GM21717 (cell line): ENCODE results near the gene INPP5E.

Source experiments
- ATAC-seq: cut with Tn5 transposase; IDR thresholded peaks from one replicate; pipeline ENCODE4 v1.9.1; 2021; ENCODE audit warnings: mild to moderate bottlenecking, moderate library complexity; ENCODE audit not compliant: unreplicated experiment

INPP5E gene

GRCh38 chr9:136448655-136449054 lies 9.0 kb upstream of the INPP5E start:
- ATAC-seq: no peak

GRCh38 chr9:136447173-136447778 lies 7.6 kb upstream of the INPP5E start:
- no peak for ATAC-seq

GRCh38 chr9:136445799-136446198 lies 6.2 kb upstream of the INPP5E start:
- ATAC-seq: no peak

DNA sequence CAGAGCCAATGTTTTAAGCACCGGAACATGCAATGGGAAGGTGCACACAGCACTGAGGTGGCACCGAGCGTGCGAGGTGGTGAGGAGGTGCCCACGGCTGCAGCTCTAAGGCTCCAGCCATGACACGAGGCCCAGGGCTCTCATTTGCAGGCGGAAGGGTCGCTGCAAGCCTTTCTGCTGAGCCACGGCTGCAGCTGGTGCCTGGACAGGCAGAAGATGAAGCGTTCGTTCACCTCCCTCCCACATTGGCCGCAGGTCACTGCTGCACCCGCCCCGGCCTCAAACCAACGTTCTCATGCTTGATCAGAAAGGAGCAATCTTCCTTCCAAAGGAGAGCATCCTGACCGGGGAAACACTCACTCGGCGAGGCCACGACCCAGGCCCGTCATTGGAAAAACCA lies 4.5 kb upstream of the INPP5E start:
- ATAC-seq: no peak

GRCh38 chr9:136443687-136444086 lies 4.0 kb upstream of the INPP5E start:
- no peak for ATAC-seq

DNA sequence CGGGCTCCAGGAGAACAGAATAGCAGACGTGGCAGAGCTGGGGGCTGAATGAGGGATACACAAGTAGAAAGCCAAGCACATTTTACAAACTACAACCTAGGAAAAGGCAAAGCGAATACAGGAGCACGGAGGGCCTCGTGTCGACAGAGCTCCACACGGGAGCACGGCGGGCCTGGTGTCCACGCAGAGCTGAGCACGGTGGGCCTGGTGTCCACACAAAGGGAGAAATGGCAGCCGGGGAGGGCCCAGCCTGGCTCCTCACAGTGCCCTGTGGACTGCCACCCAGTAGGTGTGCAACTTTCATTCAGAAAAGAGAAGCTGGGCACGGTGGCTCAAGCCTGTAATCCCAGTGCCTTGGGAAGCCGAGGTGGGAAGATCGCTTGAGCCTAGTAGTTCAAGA lies 3.4 kb upstream of the INPP5E start:
- ATAC-seq: no peak

GRCh38 chr9:136442265-136442664 lies 2.6 kb upstream of the INPP5E start:
- ATAC-seq: no peak

DNA sequence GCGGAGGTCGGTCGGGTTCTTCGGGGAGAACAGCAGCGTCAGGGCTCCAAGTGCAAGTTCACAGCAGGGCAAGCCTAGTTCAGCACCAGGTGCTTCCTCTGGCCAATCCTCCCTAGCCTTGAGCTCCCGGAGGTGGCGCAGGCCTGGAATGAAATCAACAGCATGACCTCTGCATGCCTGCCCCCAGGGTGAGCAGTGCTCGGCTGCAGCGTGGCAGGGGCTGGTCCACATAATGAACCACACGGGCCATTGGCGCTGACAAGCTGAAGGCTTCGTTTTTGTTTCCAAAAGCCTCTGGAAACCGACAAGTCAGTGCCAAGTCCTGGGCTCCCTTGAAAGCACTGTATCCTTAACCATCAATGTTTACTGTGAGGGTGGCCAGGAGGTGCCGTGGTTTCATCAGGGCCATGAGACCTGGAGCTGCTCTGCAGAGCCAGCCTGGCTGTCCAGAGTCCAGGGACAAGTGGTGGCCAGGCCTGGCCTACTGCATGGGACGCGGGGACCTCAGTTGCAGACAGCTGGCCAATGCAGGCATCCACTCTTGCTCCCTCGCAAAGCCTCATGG lies 2.1 kb upstream of the INPP5E start:
- ATAC-seq: no peak

DNA sequence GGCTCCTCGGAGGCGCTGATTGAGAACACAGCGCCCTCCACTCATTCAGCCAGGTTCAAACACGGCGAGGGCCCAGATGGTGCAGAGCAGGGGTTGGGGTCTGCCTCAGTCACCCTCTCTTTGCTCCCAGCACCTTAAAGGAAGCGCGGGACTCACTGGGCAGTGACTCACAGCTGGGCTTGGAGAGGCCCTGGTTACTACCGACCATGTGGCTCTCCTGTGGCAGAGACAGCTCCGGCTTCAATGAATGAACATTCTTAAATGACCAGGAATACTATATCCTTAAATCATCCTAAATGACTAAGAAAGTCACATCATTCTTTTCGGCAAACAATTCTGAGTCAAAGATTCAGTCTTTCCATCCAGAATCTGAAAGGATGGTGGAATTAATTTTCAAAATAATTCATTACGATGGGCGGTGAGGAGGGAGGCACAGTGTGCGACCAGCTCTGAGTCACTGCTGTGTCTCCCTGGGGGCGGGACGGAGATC lies 1.6 kb upstream of the INPP5E start:
- ATAC-seq: no peak

DNA sequence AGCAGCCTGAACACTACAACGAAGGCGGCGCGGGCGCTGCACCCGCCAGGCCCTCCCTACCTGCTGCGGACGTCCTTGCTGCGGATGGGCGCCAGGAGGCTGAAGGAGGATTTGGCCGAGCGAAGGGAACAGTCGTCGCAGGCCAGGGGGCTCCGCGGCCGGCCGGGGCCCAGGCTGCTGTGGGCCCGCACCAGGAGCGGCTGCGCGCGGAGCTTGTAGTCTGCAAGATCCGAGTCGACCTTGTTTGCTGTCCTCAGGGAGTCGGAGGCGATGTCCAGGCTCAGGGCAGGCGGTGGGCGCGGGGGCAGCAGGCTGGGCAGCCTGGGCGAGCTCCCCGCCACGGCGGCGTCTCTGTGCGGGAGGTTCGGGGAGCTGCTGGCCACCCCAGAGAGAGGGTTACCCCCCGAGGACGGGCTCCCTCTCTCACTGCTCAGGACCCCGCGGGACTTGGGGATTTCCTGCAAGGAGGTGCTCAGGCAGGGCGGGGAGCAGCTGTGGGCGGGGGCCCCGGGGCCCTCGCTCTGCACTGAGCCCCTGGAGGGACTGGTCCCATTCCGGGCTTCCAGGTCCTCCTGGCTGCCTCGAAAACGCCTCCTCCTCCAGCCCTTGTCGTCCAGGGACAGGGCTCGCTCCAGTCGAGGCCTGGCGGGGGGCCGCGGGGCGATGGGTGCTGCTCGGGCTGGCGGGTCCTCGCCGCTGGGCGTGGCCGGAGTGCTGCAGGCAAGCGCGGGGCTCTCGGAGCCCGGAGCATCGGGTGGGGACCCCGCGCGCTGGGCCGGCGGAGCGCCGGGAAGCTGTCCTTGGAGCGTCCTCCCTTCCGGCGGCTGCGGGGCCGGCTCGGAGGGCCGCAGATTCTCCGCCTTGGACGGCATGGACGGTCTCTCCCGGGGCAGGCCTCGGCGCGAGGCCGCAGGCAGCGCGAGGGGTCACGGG lies 831 bp downstream of the INPP5E start:
- peak; percentile 30 for ATAC-seq

DNA sequence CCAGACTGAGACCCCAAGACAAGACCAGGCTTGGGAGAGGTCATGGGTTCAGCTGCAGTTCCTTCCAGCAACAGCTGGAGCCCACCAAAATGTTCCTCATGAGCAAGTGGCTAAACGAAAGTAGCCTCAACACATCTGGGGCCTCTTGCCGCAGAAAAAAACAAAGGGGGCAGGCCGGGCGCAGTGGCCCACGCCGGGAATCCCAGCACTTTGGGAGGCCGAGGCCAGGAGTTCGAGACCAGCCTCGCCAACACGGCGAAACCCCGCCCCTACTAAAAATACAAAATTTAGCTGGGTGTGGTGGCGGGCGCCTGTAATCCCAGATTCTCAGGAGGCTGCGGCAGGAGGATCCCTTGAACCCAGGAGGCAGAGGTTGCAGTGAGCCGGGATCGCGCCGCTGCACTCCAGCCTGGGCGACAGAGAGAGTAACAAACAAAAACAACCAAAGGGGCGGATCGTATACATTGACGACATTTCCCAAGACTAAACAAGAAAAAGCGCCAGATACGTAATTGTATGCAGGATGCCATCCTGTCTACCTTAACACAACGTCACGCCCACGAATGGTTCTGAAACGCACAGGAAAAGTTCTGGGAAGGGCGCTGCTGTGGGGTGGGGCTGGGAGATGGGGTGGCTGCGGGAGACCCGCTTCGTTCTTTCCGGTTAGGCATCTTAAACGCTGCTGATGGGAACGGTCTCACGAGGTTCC lies 1.7 kb downstream of the INPP5E start:
- ATAC-seq: no peak

- ATAC-seq: no peak
Measured at GRCh38 chr9:136437430-136437829, 2.2 kb downstream of the INPP5E start.

DNA sequence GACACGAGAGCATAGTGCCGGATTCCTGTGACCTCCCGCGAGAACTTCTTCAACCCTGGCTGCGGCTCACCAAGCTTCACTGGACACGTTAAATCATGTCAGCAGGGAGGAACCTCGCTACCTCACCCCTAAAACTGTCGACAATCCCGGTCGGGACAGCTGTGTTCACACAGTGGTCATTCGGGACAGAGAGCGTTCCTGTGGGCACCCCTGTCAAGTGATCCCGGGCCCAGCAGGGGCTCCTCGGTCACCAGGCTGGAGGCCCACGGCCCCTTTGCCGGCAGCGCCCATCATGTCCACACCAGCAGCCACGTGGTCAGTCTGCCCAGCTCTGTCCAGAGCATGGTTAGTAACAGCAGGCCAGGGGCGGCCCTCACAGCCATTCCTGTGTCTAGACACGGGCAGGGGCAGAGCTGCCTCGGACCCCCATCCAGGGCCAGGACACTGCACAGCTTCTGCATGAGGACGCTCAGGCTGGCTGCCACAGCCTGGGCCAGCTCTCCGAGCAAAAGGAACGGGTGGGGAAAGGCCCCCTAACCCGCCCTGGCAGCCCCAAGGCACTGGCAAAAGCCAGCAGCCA lies 3.5 kb downstream of the INPP5E start:
- ATAC-seq: no peak

DNA sequence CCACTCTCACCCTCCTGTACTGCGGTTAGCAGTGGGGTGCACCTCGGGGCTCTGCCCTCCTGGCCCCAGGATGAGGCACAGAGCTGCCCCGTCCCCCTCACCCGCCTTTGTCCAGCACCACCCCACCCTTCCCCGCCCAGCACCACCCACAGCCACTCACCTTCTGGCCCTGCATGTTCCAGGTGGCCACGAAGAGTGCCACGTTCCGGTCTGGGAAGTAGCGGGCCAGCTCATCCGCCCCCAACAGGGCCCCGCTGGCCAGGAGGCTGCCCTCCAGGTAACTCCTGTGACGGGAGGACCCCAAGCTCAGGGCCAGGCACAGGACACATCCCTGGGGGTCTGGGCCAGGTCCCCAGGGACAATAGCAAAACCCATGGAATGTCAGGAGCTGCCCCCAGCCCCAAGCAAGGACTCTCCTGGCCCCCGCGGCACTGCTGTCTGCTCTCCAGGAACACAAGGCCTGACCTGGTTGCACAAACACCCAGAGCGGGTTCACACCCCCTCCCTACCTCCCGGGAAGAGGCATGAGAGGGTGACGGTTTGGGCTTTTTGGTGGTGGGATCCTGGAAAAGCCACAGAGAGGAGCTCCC lies 5.0 kb downstream of the INPP5E start:
- no peak for ATAC-seq

- no peak for ATAC-seq
Measured at GRCh38 chr9:136433849-136434579, 5.6 kb downstream of the INPP5E start.

DNA sequence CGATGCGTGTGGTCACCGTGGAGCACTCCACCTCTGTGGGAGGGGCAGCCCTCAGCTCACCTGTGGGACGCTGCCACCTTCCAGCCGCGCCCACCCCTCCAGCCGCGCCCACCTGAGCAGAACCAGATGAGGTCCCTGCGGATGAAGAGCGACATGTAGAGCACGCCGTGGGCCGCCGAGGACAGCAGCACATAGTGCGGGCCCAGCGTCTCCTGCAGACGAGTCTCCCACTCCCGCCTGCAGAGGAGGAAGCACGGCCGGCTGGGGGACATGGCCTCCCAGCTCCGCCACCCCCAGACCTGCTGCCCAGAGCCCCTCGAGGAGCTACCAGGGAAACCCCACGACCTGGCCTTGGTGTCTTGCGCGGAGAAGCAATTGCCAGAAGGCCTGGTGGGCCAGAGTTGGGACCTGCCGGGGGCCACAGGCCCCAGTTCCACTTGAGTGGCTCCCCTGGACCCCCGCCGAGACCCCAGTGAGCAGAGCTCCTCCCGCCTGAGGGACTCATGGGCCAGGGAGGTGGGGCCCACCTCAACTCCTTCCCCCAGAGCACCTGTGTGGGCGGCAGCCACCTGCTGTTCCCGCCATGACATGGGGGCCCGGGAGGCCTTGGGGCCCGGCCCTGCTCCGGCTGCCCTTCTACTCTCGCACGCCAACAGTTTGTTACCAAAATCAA lies 6.5 kb downstream of the INPP5E start:
- no peak for ATAC-seq

GRCh38 chr9:136432591-136432990 lies 7.1 kb downstream of the INPP5E start:
- ATAC-seq: no peak

GRCh38 chr9:136431782-136432350 lies 7.8 kb downstream of the INPP5E start:
- ATAC-seq: no peak
